Epithelial cell of esophagus (primary cell): ENCODE results near the gene NOC3L.
A peak's percentile ranks its signal among the peaks of the same experiment; 100 is the strongest.

ENCODE experiments used
- DNase-seq: peaks from one replicate; pipeline ENCODE4 v3.0.0; 2010; ENCODE audit warnings: low read depth
- H3K4me3 ChIP-seq: 2 replicates; pipeline ENCODE4 v1.5.1; 2011; ENCODE audit warnings: mild to moderate bottlenecking, low read length, control low read depth
- CTCF ChIP-seq: IDR thresholded peaks from 2 replicates; pipeline ENCODE4 v1.5.1; 2011; ENCODE audit warnings: low read depth, mild to moderate bottlenecking, low read length, control low read depth, inconsistent platforms; ENCODE audit not compliant: insufficient read depth; ENCODE audit errors: missing control alignments

Gene NOC3L

GRCh38 chr10:94292434-94293090 lies 70.2 kb downstream of the NOC3L start:
- H3K4me3 ChIP-seq = no peak overlapping the region
- no peak for TF ChIP-seq CTCF
- DNase-seq = peak; percentile 47

GRCh38 chr10:94288361-94289101 lies 74.2 kb downstream of the NOC3L start:
- no peak overlapping the region for H3K4me3 ChIP-seq
- no peak for TF ChIP-seq CTCF
- DNase-seq = no peak

GRCh38 chr10:94287336-94287735 lies 75.4 kb downstream of the NOC3L start:
- DNase-seq = no peak
- TF ChIP-seq CTCF = no peak
- no peak overlapping the region for H3K4me3 ChIP-seq

GRCh38 chr10:94286901-94287300 lies 75.8 kb downstream of the NOC3L start:
- DNase-seq = no peak
- no peak for TF ChIP-seq CTCF
- no peak overlapping the region for H3K4me3 ChIP-seq

- no peak overlapping the region for H3K4me3 ChIP-seq
- DNase-seq = peak; percentile 15
- no peak for TF ChIP-seq CTCF
Measured at GRCh38 chr10:94285271-94285670, 77.5 kb downstream of the NOC3L start.
